GM12878 (cell line): Measurements from ENCODE around the gene RYR2. TPM values are rescaled to one million over a fixed set of nuclear protein-coding genes. Genes with fewer than 3 reads are reported as not detected.

Experiments used
- ATAC-seq: fragments of 200-7000 bp; cut with Tn5 transposase; 3 replicates; pipeline ENCODE4 v1.9.1; 2020; ENCODE audit warnings: mild to moderate bottlenecking, moderate library complexity
- BruUV-seq: library from RNA; stranded (reverse); fragments of 400-500 nt; replicated peaks from 2 replicates; lab custom pipeline; 2021; lab: Mats Ljungman, UMichigan
- CTCF ChIA-PET: fragments of 300-600 bp; sonication (Branson Sonifier 250); formaldehyde crosslinking; extraction: SDS; loops from one replicate; lab custom pipeline; 2021; ENCODE audit warnings: inconsistent platforms; lab: Yijun Ruan, JAX
- POLR2A ChIA-PET: fragments of 350-600 bp; formaldehyde crosslinking; extraction: SDS; loops from one replicate; lab custom pipeline; 2021; ENCODE audit warnings: inconsistent platforms; lab: Charles Lee
- RAD21 ChIA-PET: fragments of 300-600 bp; sonication (Branson Sonifier 250); formaldehyde crosslinking; loops from one replicate; lab custom pipeline; 2023; ENCODE audit warnings: antibody characterized with exemption; ENCODE audit not compliant: unreplicated experiment; lab: Charles Lee
- SMC1A ChIA-PET: fragments of 300-600 bp; sonication (Branson Sonifier 250); formaldehyde crosslinking; loops from one replicate; lab custom pipeline; 2023; ENCODE audit not compliant: unreplicated experiment, uncharacterized antibody; lab: Charles Lee
- DNase-seq: peaks from one replicate; pipeline ENCODE4 v3.0.0-alpha.2; 2011; ENCODE audit warnings: low read depth, low spot score
- FAIRE-seq: peaks from 3 replicates; lab custom pipeline; 2011; peaks lifted over from hg19 to GRCh38; lab: Jason Lieb, UNC
- H2AFZ ChIP-seq: 2 replicates; pipeline ENCODE4 v1.6.0; 2011; ENCODE audit warnings: low read depth, low read length, control low read depth; ENCODE audit not compliant: control insufficient read depth
- H3K27ac ChIP-seq: 2 replicates; pipeline ENCODE4 v1.5.1; 2011; ENCODE audit warnings: control low read depth; ENCODE audit not compliant: control insufficient read depth, insufficient read depth
- H3K27me3 ChIP-seq, 2 experiments: replicated peaks in 1 of 2; 2 replicates each; pipeline versions ENCODE4 v1.6.0 to v1.6.1; 2011; ENCODE audit warnings: low read length in 1 of 2; ENCODE audit not compliant: control insufficient read depth in 2 of 2, insufficient read depth in 2 of 2
- H3K36me3 ChIP-seq, 2 experiments: 2 replicates each; pipeline ENCODE4 v1.5.1; 2011; ENCODE audit warnings: low read length in 1 of 2; ENCODE audit not compliant: control insufficient read depth in 2 of 2, insufficient read depth in 2 of 2
- H3K4me1 ChIP-seq: 2 replicates; pipeline ENCODE4 v1.6.1; 2011; ENCODE audit warnings: mild to moderate bottlenecking, low read length, moderate library complexity, mixed read lengths; ENCODE audit not compliant: control insufficient read depth, insufficient read depth
- H3K4me2 ChIP-seq: 2 replicates; pipeline ENCODE4 v1.6.0; 2011; ENCODE audit warnings: control low read depth; ENCODE audit not compliant: control insufficient read depth, insufficient read depth
- H3K4me3 ChIP-seq: fragments of 200-600 bp; sonication (generic); 2 replicates; pipeline ENCODE4 v1.5.1; 2016
- H3K79me2 ChIP-seq: 2 replicates; pipeline ENCODE4 v1.6.0; 2011; ENCODE audit warnings: low read length; ENCODE audit not compliant: control insufficient read depth, insufficient read depth
- H3K9ac ChIP-seq: 2 replicates; pipeline ENCODE4 v1.8.0; 2011; ENCODE audit warnings: low read length, control low read depth, mixed read lengths; ENCODE audit not compliant: control insufficient read depth, insufficient read depth
- H3K9me3 ChIP-seq: replicated peaks from 3 replicates; pipeline ENCODE4 v1.5.1; 2011; ENCODE audit warnings: mild to moderate bottlenecking, low read length; ENCODE audit not compliant: control insufficient read depth, insufficient read depth
- H4K20me1 ChIP-seq: 2 replicates; pipeline ENCODE4 v1.6.0; 2011; ENCODE audit not compliant: control insufficient read depth, insufficient read depth
- ESRRA ChIP-seq: IDR thresholded peaks from 2 replicates; pipeline ENCODE4 v1.6.1; 2012; ENCODE audit warnings: mild to moderate bottlenecking, low read length, improper control_type of control experiment
- MTA2 ChIP-seq: fragments of 450-650 bp; IDR thresholded peaks from 2 replicates; pipeline ENCODE4 v1.6.1; 2016; ENCODE audit warnings: low read depth, mild to moderate bottlenecking, moderate library complexity
- MTA3 ChIP-seq: IDR thresholded peaks from 2 replicates; pipeline ENCODE4 v1.6.1; 2012; ENCODE audit warnings: low read length, inconsistent platforms, borderline replicate concordance
- NBN ChIP-seq: fragments of 450-650 bp; IDR thresholded peaks from 2 replicates; pipeline ENCODE4 v1.6.1; 2016
- NFYB ChIP-seq: IDR thresholded peaks from 2 replicates; pipeline ENCODE4 v1.6.1; 2011; ENCODE audit warnings: low read depth, mild to moderate bottlenecking, low read length, improper control_type of control experiment, moderate library complexity; ENCODE audit not compliant: insufficient read depth
- NR2C1 ChIP-seq: fragments of 450-650 bp; IDR thresholded peaks from 2 replicates; pipeline ENCODE4 v1.6.1; 2017; ENCODE audit warnings: antibody characterized with exemption, mild to moderate bottlenecking, moderate library complexity
- RBBP5 ChIP-seq: fragments of 200-600 bp; sonication (generic); conservative IDR thresholded peaks from 2 replicates; pipeline ENCODE4 v1.6.1; 2016
- SMAD1 ChIP-seq: fragments of 450-650 bp; IDR thresholded peaks from 2 replicates; pipeline ENCODE4 v1.6.1; 2018; ENCODE audit warnings: mild to moderate bottlenecking, low read depth; ENCODE audit not compliant: partially characterized antibody
- ZBTB4 ChIP-seq: fragments of 450-650 bp; formaldehyde crosslinking; IDR thresholded peaks from 2 replicates; pipeline ENCODE4 v1.4.0; 2022; ENCODE audit warnings: mild to moderate bottlenecking, moderate library complexity
- WGBS: methylation state at CpG from one replicate; pipeline ENCODE4 v1.1.6; 2016; ENCODE audit warnings: low lambda C conversion rate; ENCODE audit not compliant: insufficient replicate concordance, insufficient coverage; ENCODE audit errors: missing lambda C conversion rate; 5-methylcytosine and 5-hydroxymethylcytosine counted together
- in situ Hi-C: fragments of 300-500 bp; cut with MboI; formaldehyde crosslinking; loops from 9 replicates; pipeline ENCODE4 v1.14.3; 2018; ENCODE audit warnings: mixed read lengths
- intact Hi-C: fragments of 100-400 bp; cut with micrococcal nuclease; formaldehyde crosslinking; loops from one replicate; pipeline ENCODE4 v1.14.2; 2022; ENCODE audit not compliant: unreplicated experiment
- polyA plus RNA-seq, 11 experiments: library from polyadenylated mRNA; depleted of rRNA in 4 of 11; unstranded in 6 of 11; stranded (reverse) in 5 of 11; fragments of >200 nt; fragmentation: Nextera tagmentation in 4 of 11; fragmentation: Illumina TruSeq in 1 of 11; extraction: Ambion mirVana in 4 of 11; extraction: Trizol in 1 of 11; gene quantifications; 1 replicate in 1 of 11; 2 replicates in 10 of 11; pipeline versions ENCODE4 v1.2.1 to v1.2.3, GENCODE V29; 2011 to 2016; ENCODE audit warnings: inconsistent platforms in 2 of 11, missing spikeins in 2 of 11, low read depth in 1 of 11
- total RNA-seq, 4 experiments: library from RNA; depleted of rRNA in 3 of 4; stranded (reverse); fragments of >200 nt in 3 of 4; fragmentation: Illumina TruSeq in 1 of 4; extraction: Trizol in 1 of 4; gene quantifications; 2 replicates each; pipeline versions ENCODE4 v1.2.1 to v1.2.3, GENCODE V29; 2013 to 2021

Gene RYR2
- total and polyA plus RNA-seq, 10 of the 15 experiments (the other 5 are each of a cell fraction or from before 2014, with no cell fraction given), result 0.01 to 0.04 TPM; not detected in 8

- ChIA-PET CTCF (no interaction called here), SMC1A (no interaction called here), RAD21 (no interaction called here), POLR2A (no interaction called here)
- Histone ChIP-seq H3K9me3 (no peaks in the 10 kb centered on the region), H3K27ac (no peak overlapping the region), H3K79me2 (no peaks in the 10 kb centered on the region), H2AFZ (no peak overlapping the region), H3K4me3 (no peak overlapping the region), H3K27me3 (no peaks in the 10 kb centered on the region), H3K9ac (no peak overlapping the region), H3K36me3 (no peaks in the 10 kb centered on the region), H3K4me1 (no peaks in the 10 kb centered on the region), H4K20me1 (no peaks in the 10 kb centered on the region), H3K4me2 (no peak overlapping the region)
- ATAC-seq (peak; percentile 50; the same call in 2 of the 3 replicates), FAIRE-seq (no peak), DNase-seq (no peak)
- 0% methylated on average over 1 of the region's 1 CpG for WGBS
- BruUV-seq, result no TSS peak
- in situ Hi-C loops (no loop called here), intact Hi-C loops (no loop called here)
- TF ChIP-seq ZBTB4 (CRISPR knock-in tag) (no peak), NFYB (peak; percentile 58; the same call in 1 of the 2 replicates)
Measured at GRCh38 chr1:237713916-237714315, 671.9 kb downstream of the RYR2 start.

- no peaks in the 10 kb centered on the region for H3K4me1 ChIP-seq
- TF ChIP-seq RBBP5 (no peak), NR2C1 (no peak), ESRRA (no peak), MTA3 (no peak), MTA2 (no peak), NBN (no peak), SMAD1 (no peak)
- no peak for DNase-seq
- no peaks in the 10 kb centered on the region for H3K9me3 ChIP-seq
- intact Hi-C loops (no loop called here), in situ Hi-C loops (no loop called here)
- no peaks in the 10 kb centered on the region for H3K36me3 ChIP-seq
- no peak overlapping the region for H3K27ac ChIP-seq
- 51% methylated on average over 5 of the region's 5 CpGs for WGBS
- SMC1A ChIA-PET, result interaction anchor here (0.8 to 1.0 kb wide), 2 partner anchors 12 to 323 kb away, joined by 3 read pairs; no protein-coding TSS in a partner anchor
- no peak overlapping the region for H2AFZ ChIP-seq
- no peak overlapping the region for H3K4me2 ChIP-seq
- POLR2A ChIA-PET, result no interaction called here
- no peaks in the 10 kb centered on the region for H3K27me3 ChIP-seq
- no peak overlapping the region for H3K9ac ChIP-seq
- no peak overlapping the region for H3K4me3 ChIP-seq
- FAIRE-seq, result no peak
- no peaks in the 10 kb centered on the region for H4K20me1 ChIP-seq
- no peaks in the 10 kb centered on the region for H3K79me2 ChIP-seq
- RAD21 ChIA-PET, result no interaction called here
- CTCF ChIA-PET, result no interaction called here
- ATAC-seq, result no peak
- no TSS peak for BruUV-seq
Measured at GRCh38 chr1:237717106-237717505, 675.1 kb downstream of the RYR2 start.
